Measurements from ENCODE around the gene FOXC2. TPM values are rescaled to one million over a fixed set of nuclear protein-coding genes. Genes with fewer than 3 reads are reported as not detected.

The FOXC2 gene
- total and polyA plus RNA-seq, 2 of the 13 experiments (the other 11 are each of a cell fraction or from before 2014, with no cell fraction given) = not detected

DNA sequence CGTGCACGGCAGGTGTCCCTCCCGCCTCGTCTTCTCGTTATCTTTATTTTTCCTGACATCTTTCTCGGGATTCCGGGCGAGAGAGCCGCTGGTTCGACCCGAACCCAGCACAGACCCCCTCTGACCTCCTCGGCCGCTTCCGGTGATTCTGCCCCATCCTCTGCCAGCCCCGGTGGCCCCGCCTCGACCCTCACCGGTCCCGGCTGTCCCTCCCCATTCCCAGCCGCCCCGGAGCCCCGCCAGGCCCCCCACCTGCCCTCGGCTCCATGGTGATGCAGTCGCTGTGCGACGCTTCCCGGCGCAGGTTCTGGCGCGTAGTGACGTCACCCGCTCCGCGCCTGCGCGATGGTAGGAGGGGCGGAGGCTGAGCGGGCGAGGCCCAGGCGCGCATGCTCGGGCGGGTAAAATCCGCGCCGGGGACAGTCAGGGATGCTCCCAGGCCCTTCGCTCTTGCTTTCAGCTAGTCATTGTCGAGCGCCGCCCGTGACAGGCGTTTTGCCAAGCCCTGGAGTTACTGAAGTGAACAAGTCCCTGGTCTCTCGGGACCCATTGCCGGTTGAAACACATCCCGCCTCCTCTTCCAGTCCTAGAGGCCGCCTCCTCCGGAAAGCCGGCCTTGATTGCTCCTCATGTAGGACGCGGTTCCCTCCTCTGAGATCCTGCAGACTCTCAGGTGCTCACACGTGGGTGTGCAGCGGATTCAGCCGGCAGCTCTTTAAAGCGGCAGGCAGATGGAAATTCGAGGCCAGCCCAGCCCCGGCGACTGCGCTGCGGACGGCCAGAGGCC is 11.5 kb upstream of the FOXC2 start, which contains the start of gene MTHFSD (continued):
- TF ChIP-seq, protein P1, sequence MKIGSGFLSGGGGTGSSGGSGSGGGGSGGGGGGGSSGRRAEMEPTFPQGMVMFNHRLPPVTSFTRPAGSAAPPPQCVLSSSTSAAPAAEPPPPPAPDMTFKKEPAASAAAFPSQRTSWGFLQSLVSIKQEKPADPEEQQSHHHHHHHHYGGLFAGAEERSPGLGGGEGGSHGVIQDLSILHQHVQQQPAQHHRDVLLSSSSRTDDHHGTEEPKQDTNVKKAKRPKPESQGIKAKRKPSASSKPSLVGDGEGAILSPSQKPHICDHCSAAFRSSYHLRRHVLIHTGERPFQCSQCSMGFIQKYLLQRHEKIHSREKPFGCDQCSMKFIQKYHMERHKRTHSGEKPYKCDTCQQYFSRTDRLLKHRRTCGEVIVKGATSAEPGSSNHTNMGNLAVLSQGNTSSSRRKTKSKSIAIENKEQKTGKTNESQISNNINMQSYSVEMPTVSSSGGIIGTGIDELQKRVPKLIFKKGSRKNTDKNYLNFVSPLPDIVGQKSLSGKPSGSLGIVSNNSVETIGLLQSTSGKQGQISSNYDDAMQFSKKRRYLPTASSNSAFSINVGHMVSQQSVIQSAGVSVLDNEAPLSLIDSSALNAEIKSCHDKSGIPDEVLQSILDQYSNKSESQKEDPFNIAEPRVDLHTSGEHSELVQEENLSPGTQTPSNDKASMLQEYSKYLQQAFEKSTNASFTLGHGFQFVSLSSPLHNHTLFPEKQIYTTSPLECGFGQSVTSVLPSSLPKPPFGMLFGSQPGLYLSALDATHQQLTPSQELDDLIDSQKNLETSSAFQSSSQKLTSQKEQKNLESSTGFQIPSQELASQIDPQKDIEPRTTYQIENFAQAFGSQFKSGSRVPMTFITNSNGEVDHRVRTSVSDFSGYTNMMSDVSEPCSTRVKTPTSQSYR (CRISPR knock-in tag; IDR thresholded peaks at IDR 0.05; ENCODE audit: borderline replicate concordance) = no peak
- no peak for TF ChIP-seq ZSCAN30 (CRISPR knock-in tag; IDR thresholded peaks at IDR 0.05)
- TF ChIP-seq CHD2 (IDR thresholded peaks at IDR 0.05; ENCODE audit: low read depth, low read length) = no peak
- peak; percentile 91 for TF ChIP-seq MAZ (IDR thresholded peaks at IDR 0.05; ENCODE audit: borderline replicate concordance, low read depth, low read length)
- peak; percentile 94 for TF ChIP-seq MAZ (CRISPR knock-in tag; IDR thresholded peaks at IDR 0.05; ENCODE audit: low read depth)
- TF ChIP-seq ZNF543 (CRISPR knock-in tag; IDR thresholded peaks at IDR 0.05) = no peak
- TF ChIP-seq, protein P2, sequence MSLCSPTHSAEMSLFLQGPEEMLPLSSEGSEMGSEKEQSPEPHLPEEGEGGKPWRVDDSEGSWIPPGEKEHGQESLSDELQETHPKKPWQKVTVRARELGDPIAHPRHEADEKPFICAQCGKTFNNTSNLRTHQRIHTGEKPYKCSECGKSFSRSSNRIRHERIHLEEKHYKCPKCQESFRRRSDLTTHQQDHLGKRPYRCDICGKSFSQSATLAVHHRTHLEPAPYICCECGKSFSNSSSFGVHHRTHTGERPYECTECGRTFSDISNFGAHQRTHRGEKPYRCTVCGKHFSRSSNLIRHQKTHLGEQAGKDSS (CRISPR knock-in tag; IDR thresholded peaks at IDR 0.05; ENCODE audit: borderline replicate concordance, low read depth) = no peak; the same call in 1 of the 2 replicates
- TF ChIP-seq, protein P3, sequence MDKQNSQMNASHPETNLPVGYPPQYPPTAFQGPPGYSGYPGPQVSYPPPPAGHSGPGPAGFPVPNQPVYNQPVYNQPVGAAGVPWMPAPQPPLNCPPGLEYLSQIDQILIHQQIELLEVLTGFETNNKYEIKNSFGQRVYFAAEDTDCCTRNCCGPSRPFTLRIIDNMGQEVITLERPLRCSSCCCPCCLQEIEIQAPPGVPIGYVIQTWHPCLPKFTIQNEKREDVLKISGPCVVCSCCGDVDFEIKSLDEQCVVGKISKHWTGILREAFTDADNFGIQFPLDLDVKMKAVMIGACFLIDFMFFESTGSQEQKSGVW (CRISPR knock-in tag; IDR thresholded peaks at IDR 0.05; ENCODE audit: borderline replicate concordance) = no peak
- TF ChIP-seq, protein P4, sequence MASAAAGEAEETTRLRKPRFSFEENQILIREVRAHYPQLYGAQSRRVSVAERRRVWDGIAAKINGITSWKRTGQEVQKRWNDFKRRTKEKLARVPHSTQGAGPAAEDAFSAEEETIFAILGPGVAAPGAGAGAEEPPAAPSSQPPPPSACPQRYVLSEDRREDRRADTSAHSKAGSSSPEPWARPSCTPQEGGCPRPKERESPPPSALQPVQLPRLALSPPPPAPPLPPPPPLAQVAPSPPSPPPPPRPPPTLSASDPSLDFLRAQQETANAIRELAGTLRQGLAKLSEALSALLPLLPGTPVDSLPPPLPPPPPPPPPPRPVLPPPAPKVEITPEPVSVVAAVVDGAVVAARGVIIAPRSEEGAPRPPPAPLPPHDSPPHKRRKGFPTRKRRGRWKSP (CRISPR knock-in tag; IDR thresholded peaks at IDR 0.05) = peak; percentile 26; the same call in 1 of the 2 replicates
- no peak; the same call in 1 of the 2 replicates for TF ChIP-seq TOE1 (CRISPR knock-in tag; IDR thresholded peaks at IDR 0.05)
- no peak for TF ChIP-seq JUND (CRISPR knock-in tag; IDR thresholded peaks at IDR 0.05)
- TF ChIP-seq PHB2 (IDR thresholded peaks at IDR 0.05; ENCODE audit: partially characterized antibody) = no peak
- TF ChIP-seq MXI1 (IDR thresholded peaks at IDR 0.05; ENCODE audit: borderline replicate concordance, low read depth, low read length) = peak; percentile 77; the same call in 1 of the 3 replicates
- TF ChIP-seq SCMH1 (CRISPR knock-in tag; IDR thresholded peaks at IDR 0.05; ENCODE audit: borderline replicate concordance) = no peak
- no peak; the same call in 1 of the 2 replicates for TF ChIP-seq KLF13 (CRISPR knock-in tag; IDR thresholded peaks at IDR 0.05)
- no peak; the same call in 1 of the 2 replicates for TF ChIP-seq RFX3 (CRISPR knock-in tag; IDR thresholded peaks at IDR 0.05)
- TF ChIP-seq, protein P5, sequence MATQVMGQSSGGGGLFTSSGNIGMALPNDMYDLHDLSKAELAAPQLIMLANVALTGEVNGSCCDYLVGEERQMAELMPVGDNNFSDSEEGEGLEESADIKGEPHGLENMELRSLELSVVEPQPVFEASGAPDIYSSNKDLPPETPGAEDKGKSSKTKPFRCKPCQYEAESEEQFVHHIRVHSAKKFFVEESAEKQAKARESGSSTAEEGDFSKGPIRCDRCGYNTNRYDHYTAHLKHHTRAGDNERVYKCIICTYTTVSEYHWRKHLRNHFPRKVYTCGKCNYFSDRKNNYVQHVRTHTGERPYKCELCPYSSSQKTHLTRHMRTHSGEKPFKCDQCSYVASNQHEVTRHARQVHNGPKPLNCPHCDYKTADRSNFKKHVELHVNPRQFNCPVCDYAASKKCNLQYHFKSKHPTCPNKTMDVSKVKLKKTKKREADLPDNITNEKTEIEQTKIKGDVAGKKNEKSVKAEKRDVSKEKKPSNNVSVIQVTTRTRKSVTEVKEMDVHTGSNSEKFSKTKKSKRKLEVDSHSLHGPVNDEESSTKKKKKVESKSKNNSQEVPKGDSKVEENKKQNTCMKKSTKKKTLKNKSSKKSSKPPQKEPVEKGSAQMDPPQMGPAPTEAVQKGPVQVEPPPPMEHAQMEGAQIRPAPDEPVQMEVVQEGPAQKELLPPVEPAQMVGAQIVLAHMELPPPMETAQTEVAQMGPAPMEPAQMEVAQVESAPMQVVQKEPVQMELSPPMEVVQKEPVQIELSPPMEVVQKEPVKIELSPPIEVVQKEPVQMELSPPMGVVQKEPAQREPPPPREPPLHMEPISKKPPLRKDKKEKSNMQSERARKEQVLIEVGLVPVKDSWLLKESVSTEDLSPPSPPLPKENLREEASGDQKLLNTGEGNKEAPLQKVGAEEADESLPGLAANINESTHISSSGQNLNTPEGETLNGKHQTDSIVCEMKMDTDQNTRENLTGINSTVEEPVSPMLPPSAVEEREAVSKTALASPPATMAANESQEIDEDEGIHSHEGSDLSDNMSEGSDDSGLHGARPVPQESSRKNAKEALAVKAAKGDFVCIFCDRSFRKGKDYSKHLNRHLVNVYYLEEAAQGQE (IDR thresholded peaks at IDR 0.05; ENCODE audit: borderline replicate concordance in 1 of 2, low read depth in 1 of 2, low read length in 2 of 2) = 0 out of 4 replicates have a peak, but pooled peaks of 1 of the 2 experiments have one; percentile 38
- TF ChIP-seq ZC3H13 (CRISPR knock-in tag; IDR thresholded peaks at IDR 0.05) = no peak; the same call in 1 of the 2 replicates
